Ascending aorta (tissue), 2 donors: Measurements from ENCODE around the gene PRDM7. TPM values are rescaled to one million over a fixed set of nuclear protein-coding genes. Genes with fewer than 3 reads are reported as not detected.

ENCODE experiments used
- DNase-seq, 2 donors: peaks; one replicate each; pipeline ENCODE4 v3.0.0-alpha.2; 2019; ENCODE audit warnings: low spot score in 2 of 2
- H3K27ac ChIP-seq, 2 donors: fragments of 200-600 bp; sonication (generic); one replicate each; pipeline ENCODE4 v1.5.1; 2016 to 2017; ENCODE audit warnings: mild to moderate bottlenecking in 1 of 2
- H3K27me3 ChIP-seq: fragments of 200-600 bp; sonication (generic); one replicate; pipeline ENCODE4 v1.5.1; 2017
- H3K36me3 ChIP-seq, 2 donors: fragments of 200-600 bp; sonication (generic); one replicate each; pipeline ENCODE4 v1.5.1; 2016
- H3K4me1 ChIP-seq, 2 donors: fragments of 200-600 bp; sonication (generic); one replicate each; pipeline ENCODE4 v1.5.1; 2016 to 2017; ENCODE audit warnings: mild to moderate bottlenecking in 1 of 2
- H3K4me3 ChIP-seq, 2 donors: fragments of 200-600 bp; sonication (generic); one replicate each; pipeline ENCODE4 v1.5.1; 2016 to 2017; ENCODE audit warnings: mild to moderate bottlenecking in 1 of 2
- H3K9me3 ChIP-seq, 2 donors: fragments of 200-600 bp; sonication (generic); one replicate each; pipeline ENCODE4 v1.5.1; 2016
- intact Hi-C: fragments of 100-400 bp; cut with DNase I; formaldehyde crosslinking; loops from one replicate; pipeline ENCODE4 v1.15.1; 2023
- total RNA-seq: library from RNA; depleted of rRNA; stranded (reverse); fragments of >200 nt; gene quantifications from one replicate; pipeline ENCODE4 v1.1.0, GENCODE V29; 2016
- TF ChIP-seq, protein P1 (sequence below), 3 experiments: fragments of 200-600 bp in 2 of 3; fragments of 450-650 bp in 1 of 3; sonication (generic) in 2 of 3; IDR thresholded peaks; one replicate each; pipeline ENCODE4 v1.5.1; 2016 to 2019; ENCODE audit warnings: antibody characterized with exemption in 3 of 3, mild to moderate bottlenecking in 1 of 3, moderate library complexity in 1 of 3

Gene PRDM7
- total RNA-seq, 1 donor from 2014 or later: not detected

- Histone ChIP-seq H3K4me3 (peak within 1 kb of the TSS; percentile 69 to 90), H3K27me3 (no peaks in the 10 kb centered on the region), H3K4me1 (peaks cover 12 to 40% of the 10 kb centered on the region in 2 donors), H3K27ac (peak within 1 kb of the TSS; percentile 36 to 50), H3K9me3 (no peaks in the 10 kb centered on the region), H3K36me3 (no peaks in the 10 kb centered on the region)
- TF ChIP-seq, protein P1, sequence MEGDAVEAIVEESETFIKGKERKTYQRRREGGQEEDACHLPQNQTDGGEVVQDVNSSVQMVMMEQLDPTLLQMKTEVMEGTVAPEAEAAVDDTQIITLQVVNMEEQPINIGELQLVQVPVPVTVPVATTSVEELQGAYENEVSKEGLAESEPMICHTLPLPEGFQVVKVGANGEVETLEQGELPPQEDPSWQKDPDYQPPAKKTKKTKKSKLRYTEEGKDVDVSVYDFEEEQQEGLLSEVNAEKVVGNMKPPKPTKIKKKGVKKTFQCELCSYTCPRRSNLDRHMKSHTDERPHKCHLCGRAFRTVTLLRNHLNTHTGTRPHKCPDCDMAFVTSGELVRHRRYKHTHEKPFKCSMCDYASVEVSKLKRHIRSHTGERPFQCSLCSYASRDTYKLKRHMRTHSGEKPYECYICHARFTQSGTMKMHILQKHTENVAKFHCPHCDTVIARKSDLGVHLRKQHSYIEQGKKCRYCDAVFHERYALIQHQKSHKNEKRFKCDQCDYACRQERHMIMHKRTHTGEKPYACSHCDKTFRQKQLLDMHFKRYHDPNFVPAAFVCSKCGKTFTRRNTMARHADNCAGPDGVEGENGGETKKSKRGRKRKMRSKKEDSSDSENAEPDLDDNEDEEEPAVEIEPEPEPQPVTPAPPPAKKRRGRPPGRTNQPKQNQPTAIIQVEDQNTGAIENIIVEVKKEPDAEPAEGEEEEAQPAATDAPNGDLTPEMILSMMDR (IDR thresholded peaks at IDR 0.05): no peak
- intact Hi-C loops: no loop called here
- DNase-seq: no peak
Measured at GRCh38 chr16:90018652-90019542, 58.2 kb downstream of the PRDM7 start, which contains the start of gene DBNDD1. DBNDD1 (minus strand) TSS chr16:90019456; CDS start chr16:90019341, 115 bp downstream.

- intact Hi-C loops: no loop called here
- no peak for DNase-seq
- H3K9me3 ChIP-seq: no peaks in the 10 kb centered on the region
- H3K36me3 ChIP-seq: no peaks in the 10 kb centered on the region
- H3K27me3 ChIP-seq: no peaks in the 10 kb centered on the region
- TF ChIP-seq, protein P1 (IDR thresholded peaks at IDR 0.05): no peak
- peak overlapping the region; percentile 27 to 50 for H3K27ac ChIP-seq
- peaks cover 12 to 39% of the 10 kb centered on the region in 2 donors for H3K4me1 ChIP-seq
- peak overlapping the region; percentile 69 to 90 for H3K4me3 ChIP-seq
Measured at GRCh38 chr16:90018297-90018651, 58.9 kb downstream of the PRDM7 start.

DNA sequence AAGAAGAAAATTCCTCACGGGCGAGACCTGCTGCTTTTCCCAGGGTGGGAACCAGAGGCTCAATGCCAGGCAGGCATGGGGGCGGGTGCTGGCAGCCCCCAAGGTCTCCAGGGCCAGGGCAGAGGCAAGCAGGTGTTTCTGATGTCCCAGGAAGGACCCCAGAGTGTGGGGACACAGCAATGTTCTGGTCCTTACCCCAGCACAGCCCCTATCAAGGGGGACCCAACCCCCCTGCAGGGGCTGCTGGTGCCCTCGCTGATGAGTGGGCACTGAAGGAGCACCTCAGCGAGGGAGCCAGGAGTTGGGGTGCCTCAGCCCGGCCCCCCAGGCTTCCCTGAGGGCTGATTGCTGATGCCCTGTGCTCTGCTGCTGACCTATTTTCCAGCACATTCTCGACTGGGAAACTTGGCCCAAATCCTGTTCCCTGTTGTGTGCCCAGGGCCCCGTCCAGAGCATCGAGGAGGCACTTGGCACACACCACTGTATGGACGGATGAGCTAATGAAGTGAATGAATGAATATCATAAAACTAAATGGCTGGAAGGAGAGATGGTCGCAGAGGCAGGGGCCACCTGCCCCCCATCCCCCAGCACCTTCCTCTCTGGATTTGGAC lies 60.7 kb downstream of the PRDM7 start:
- Histone ChIP-seq H3K4me3 (no peak overlapping the region), H3K9me3 (no peaks in the 10 kb centered on the region), H3K27ac (peak overlapping the region in 1 of 2 donors; percentile 43), H3K27me3 (no peaks in the 10 kb centered on the region), H3K4me1 (peaks cover 5 to 26% of the 10 kb centered on the region in 2 donors), H3K36me3 (no peaks in the 10 kb centered on the region)
- DNase-seq: no peak
- intact Hi-C loops: no loop called here
- TF ChIP-seq, protein P1 (IDR thresholded peaks at IDR 0.05): no peak

- H3K4me1 ChIP-seq: peaks cover 5 to 19% of the 10 kb centered on the region in 2 donors
- no peaks in the 10 kb centered on the region for H3K36me3 ChIP-seq
- no peak for DNase-seq
- H3K4me3 ChIP-seq: no peak overlapping the region
- intact Hi-C loops: no loop called here
- no peaks in the 10 kb centered on the region for H3K27me3 ChIP-seq
- no peaks in the 10 kb centered on the region for H3K9me3 ChIP-seq
- TF ChIP-seq, protein P1 (IDR thresholded peaks at IDR 0.05): no peak
- peak overlapping the region in 1 of 2 donors; percentile 43 for H3K27ac ChIP-seq
Measured at GRCh38 chr16:90015586-90016338, 61.4 kb downstream of the PRDM7 start.

GRCh38 chr16:90012991-90013745 lies 64.0 kb downstream of the PRDM7 start:
- no peaks in the 10 kb centered on the region for H3K9me3 ChIP-seq
- intact Hi-C loops: no loop called here
- H3K36me3 ChIP-seq: no peaks in the 10 kb centered on the region
- H3K27me3 ChIP-seq: no peaks in the 10 kb centered on the region
- no peak overlapping the region for H3K4me3 ChIP-seq
- no peak overlapping the region for H3K27ac ChIP-seq
- TF ChIP-seq, protein P1 (IDR thresholded peaks at IDR 0.05): no peak
- no peak for DNase-seq
- H3K4me1 ChIP-seq: no peaks in the 10 kb centered on the region
